ENCODE measurements around the gene MDGA2. TPM values are rescaled to one million over a fixed set of nuclear protein-coding genes. Genes with fewer than 3 reads are reported as not detected.

MDGA2 gene
- total and polyA plus RNA-seq, 9 of the 15 experiments (the other 6 are each of a cell fraction or from before 2014, with no cell fraction given), result 0.01 to 0.18 (median 0.03) TPM; not detected in 5

- ATAC-seq (no peak), FAIRE-seq (no peak), DNase-seq (ENCODE audit: extremely low read depth in 1 of 4, low spot score in 3 of 4) (no peak)
- Histone ChIP-seq H2AFZ (ENCODE audit: low read depth, low read length) (no peak overlapping the region), H3K4me3 (no peak overlapping the region), H3K9ac (ENCODE audit: insufficient read depth in 1 of 2, low read depth in 2 of 2, low read length in 2 of 2) (no peak overlapping the region), H3K27me3 (ENCODE audit: control insufficient read depth in 2 of 2, insufficient read depth in 2 of 2, low read length in 2 of 2) (no peaks in the 10 kb centered on the region), H3K4me2 (ENCODE audit: insufficient read depth, low read length) (no peak overlapping the region), H3K9me1 (ENCODE audit: control insufficient read depth, insufficient read depth, low read length) (no peaks in the 10 kb centered on the region), H3K27ac (ENCODE audit: extremely low read depth, low read depth, low read length) (no peak overlapping the region), H3K36me3 (ENCODE audit: control insufficient read depth, insufficient read depth, low read length) (no peaks in the 10 kb centered on the region), H3K4me1 (replicated peaks in 1 of 2; ENCODE audit: control insufficient read depth in 2 of 2, insufficient read depth in 2 of 2, low read length in 2 of 2) (no peaks in the 10 kb centered on the region), H4K20me1 (replicated peaks; ENCODE audit: control insufficient read depth, insufficient read depth, low read length) (no peaks in the 10 kb centered on the region), H3K79me2 (ENCODE audit: control insufficient read depth, insufficient read depth, low read length) (no peaks in the 10 kb centered on the region), H3K9me3 (replicated peaks; ENCODE audit: control insufficient read depth, insufficient read depth, low read depth, low read length) (no peaks in the 10 kb centered on the region)
- TF ChIP-seq ZNF707 (CRISPR knock-in tag; conservative IDR thresholded peaks at IDR 0.05) (no peak), MYNN (IDR thresholded peaks at IDR 0.05) (no peak), MYNN (CRISPR knock-in tag; IDR thresholded peaks at IDR 0.05) (no peak), ZNF830 (CRISPR knock-in tag; IDR thresholded peaks at IDR 0.05) (no peak), TFAP4 (CRISPR knock-in tag; IDR thresholded peaks at IDR 0.05; ENCODE audit: borderline replicate concordance) (no peak), NCOR1 (IDR thresholded peaks at IDR 0.05) (no peak), KLF13 (tag; IDR thresholded peaks at IDR 0.05; ENCODE audit: borderline replicate concordance, low read depth) (no peak), HOMEZ (CRISPR knock-in tag; IDR thresholded peaks at IDR 0.05) (no peak), DACH1 (IDR thresholded peaks at IDR 0.05; ENCODE audit: partially characterized antibody) (no peak)
- POLR2A ChIA-PET, result no interaction called here
- in situ Hi-C loops (cut with MboI), result no loop called here
- no TSS peak for BruUV-seq (replicated peaks)
- CTCF ChIA-PET (ENCODE audit: low intra/inter-chr PET ratio), result no interaction called here
- intact Hi-C loops (cut with micrococcal nuclease), result no loop called here
- WGBS (ENCODE audit: insufficient coverage, low coverage, missing lambda C conversion rate), result 2% methylated on average over 5 of the region's 5 CpGs
Measured at GRCh38 chr14:47189911-47190484, 485.4 kb downstream of the MDGA2 start.

Measured in K562 (cell line).